ENCODE measurements around the gene FICD. TPM values are rescaled to one million over a fixed set of nuclear protein-coding genes. Genes with fewer than 3 reads are reported as not detected.

Gene FICD
- total RNA-seq, 1 donor from 2014 or later = 4.2 TPM

DNA sequence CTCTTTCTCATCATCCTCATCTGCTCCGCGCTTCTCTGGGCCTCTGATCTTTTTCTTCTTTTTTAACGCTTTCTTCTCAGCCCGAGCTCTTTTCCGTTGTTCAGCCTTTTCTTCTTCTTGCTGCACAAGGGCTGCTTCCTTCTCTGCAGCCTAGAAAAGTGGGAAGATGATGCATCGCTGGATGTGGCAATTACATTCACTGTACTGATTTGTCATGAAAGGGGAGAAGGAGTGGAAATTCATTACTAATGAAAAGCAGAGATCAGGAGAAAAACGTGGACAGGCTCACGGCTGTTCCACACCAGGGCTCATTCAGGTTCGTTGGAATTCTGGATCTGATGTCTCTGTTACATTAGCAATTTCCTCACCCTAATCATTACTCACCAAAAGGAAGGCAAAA is 15.1 kb downstream of the FICD start:
- H3K36me3 ChIP-seq = peaks cover 100% of the 10 kb centered on the region
- DNase-seq = no peak
- no peaks in the 10 kb centered on the region for H3K4me1 ChIP-seq
- TF ChIP-seq, protein P1, sequence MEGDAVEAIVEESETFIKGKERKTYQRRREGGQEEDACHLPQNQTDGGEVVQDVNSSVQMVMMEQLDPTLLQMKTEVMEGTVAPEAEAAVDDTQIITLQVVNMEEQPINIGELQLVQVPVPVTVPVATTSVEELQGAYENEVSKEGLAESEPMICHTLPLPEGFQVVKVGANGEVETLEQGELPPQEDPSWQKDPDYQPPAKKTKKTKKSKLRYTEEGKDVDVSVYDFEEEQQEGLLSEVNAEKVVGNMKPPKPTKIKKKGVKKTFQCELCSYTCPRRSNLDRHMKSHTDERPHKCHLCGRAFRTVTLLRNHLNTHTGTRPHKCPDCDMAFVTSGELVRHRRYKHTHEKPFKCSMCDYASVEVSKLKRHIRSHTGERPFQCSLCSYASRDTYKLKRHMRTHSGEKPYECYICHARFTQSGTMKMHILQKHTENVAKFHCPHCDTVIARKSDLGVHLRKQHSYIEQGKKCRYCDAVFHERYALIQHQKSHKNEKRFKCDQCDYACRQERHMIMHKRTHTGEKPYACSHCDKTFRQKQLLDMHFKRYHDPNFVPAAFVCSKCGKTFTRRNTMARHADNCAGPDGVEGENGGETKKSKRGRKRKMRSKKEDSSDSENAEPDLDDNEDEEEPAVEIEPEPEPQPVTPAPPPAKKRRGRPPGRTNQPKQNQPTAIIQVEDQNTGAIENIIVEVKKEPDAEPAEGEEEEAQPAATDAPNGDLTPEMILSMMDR (IDR thresholded peaks at IDR 0.05; ENCODE audit: borderline replicate concordance) = no peak
- H3K27ac ChIP-seq (replicated peaks) = no peak overlapping the region
- intact Hi-C loops (cut with micrococcal nuclease) = no loop called here
- H3K4me3 ChIP-seq = no peak overlapping the region
- no peaks in the 10 kb centered on the region for H3K9me3 ChIP-seq (replicated peaks)
- H3K27me3 ChIP-seq (ENCODE audit: low read depth) = no peaks in the 10 kb centered on the region

DNA sequence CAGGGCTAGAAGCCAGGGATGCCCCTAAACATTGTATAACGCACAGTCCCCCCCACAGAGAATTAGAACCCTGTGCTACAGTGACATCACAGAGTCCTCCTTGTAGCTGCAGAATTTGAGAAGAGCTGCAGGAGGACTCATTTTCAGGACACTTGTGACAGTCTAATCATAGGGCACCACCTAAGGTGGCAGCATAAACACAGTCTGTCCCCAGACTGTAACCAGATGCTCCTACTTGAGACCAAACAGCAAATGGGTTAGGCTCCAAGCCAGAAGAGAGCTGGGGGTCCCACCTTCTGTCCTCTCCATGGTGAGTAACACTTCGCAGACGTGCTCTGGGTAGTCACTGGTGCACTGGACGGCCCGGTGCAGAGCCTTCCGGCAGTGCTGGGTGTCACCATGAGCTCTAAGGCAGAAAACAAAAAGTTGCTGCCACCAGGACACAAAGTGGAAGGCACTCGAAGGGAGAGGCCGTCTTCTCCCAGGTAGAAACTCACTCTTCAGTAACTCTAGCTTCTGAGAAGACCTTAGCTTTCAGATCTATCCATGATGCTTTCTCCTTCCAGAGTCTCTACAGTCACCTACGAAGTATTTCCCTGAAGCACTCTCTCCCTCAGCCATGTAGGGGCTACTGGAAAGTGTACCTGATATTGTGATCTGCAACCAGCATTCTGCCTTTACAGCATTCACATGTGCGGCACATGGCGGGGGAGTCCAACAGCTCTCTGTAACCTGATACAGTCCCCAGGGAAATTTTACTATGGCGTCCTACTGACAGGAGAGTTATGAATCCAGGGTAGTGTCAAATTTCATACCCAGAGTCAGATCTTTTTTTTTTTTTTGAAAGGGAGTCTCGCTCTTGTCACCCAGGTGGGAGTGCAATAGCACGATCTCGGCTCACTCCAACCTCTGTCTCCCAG is 17.1 kb downstream of the FICD start:
- Histone ChIP-seq H3K9me3 (replicated peaks) (no peaks in the 10 kb centered on the region), H3K27ac (replicated peaks) (no peak overlapping the region), H3K4me1 (no peaks in the 10 kb centered on the region), H3K27me3 (ENCODE audit: low read depth) (no peaks in the 10 kb centered on the region), H3K36me3 (peaks cover 100% of the 10 kb centered on the region), H3K4me3 (no peak overlapping the region)
- DNase-seq = no peak
- TF ChIP-seq, protein P1 (IDR thresholded peaks at IDR 0.05; ENCODE audit: borderline replicate concordance) = no peak
- intact Hi-C loops (cut with micrococcal nuclease) = no loop called here

- intact Hi-C loops (cut with micrococcal nuclease) = no loop called here
- no peaks in the 10 kb centered on the region for H3K9me3 ChIP-seq (replicated peaks)
- DNase-seq = no peak
- TF ChIP-seq, protein P1 (IDR thresholded peaks at IDR 0.05; ENCODE audit: borderline replicate concordance) = no peak
- peaks cover 84% of the 10 kb centered on the region for H3K36me3 ChIP-seq
- no peak overlapping the region for H3K4me3 ChIP-seq
- H3K27ac ChIP-seq (replicated peaks) = no peak overlapping the region
- no peaks in the 10 kb centered on the region for H3K27me3 ChIP-seq (ENCODE audit: low read depth)
- peaks cover 13% of the 10 kb centered on the region for H3K4me1 ChIP-seq
These were observed 23.1 kb downstream of the FICD start for GRCh38 chr12:108538146-108538545.

- no peaks in the 10 kb centered on the region for H3K9me3 ChIP-seq (replicated peaks)
- H3K27ac ChIP-seq (replicated peaks) = no peak overlapping the region
- TF ChIP-seq, protein P1 (IDR thresholded peaks at IDR 0.05; ENCODE audit: borderline replicate concordance) = no peak
- DNase-seq = no peak
- intact Hi-C loops (cut with micrococcal nuclease) = no loop called here
- no peaks in the 10 kb centered on the region for H3K27me3 ChIP-seq (ENCODE audit: low read depth)
- peaks cover 84% of the 10 kb centered on the region for H3K36me3 ChIP-seq
- no peak overlapping the region for H3K4me3 ChIP-seq
- peaks cover 14% of the 10 kb centered on the region for H3K4me1 ChIP-seq
These were observed 23.6 kb downstream of the FICD start for GRCh38 chr12:108538616-108539195.

GRCh38 chr12:108542320-108542719 is 27.2 kb downstream of the FICD start:
- intact Hi-C loops (cut with micrococcal nuclease) = no loop called here
- H3K27me3 ChIP-seq (ENCODE audit: low read depth) = no peaks in the 10 kb centered on the region
- no peak overlapping the region for H3K4me3 ChIP-seq
- H3K36me3 ChIP-seq = peaks cover 84% of the 10 kb centered on the region
- H3K27ac ChIP-seq (replicated peaks) = peak overlapping the region; percentile 24
- TF ChIP-seq, protein P1 (IDR thresholded peaks at IDR 0.05; ENCODE audit: borderline replicate concordance) = no peak
- DNase-seq = no peak
- H3K9me3 ChIP-seq (replicated peaks) = no peaks in the 10 kb centered on the region
- H3K4me1 ChIP-seq = peaks cover 22% of the 10 kb centered on the region

All from left ventricle myocardium inferior (tissue), 1 donor.